Left lung (tissue), 10 donors: ENCODE results near the gene CSNK1E. TPM values are rescaled to one million over a fixed set of nuclear protein-coding genes. Genes with fewer than 3 reads are reported as not detected.

Source experiments
- ATAC-seq: fragments of 200-7000 bp; cut with Tn5 transposase; one replicate; pipeline ENCODE4 v1.9.1; 2020; ENCODE audit warnings: moderate library complexity
- DNase-seq, 4 donors: peaks; one replicate each; pipeline ENCODE4 v3.0.0-alpha.2; 2013 to 2020
- H3K27ac ChIP-seq, 2 donors: fragments of 200-600 bp; sonication (generic) in 1 of 2; one replicate each; pipeline versions ENCODE4 v1.5.0 to v1.8.0; 2020 to 2021
- H3K27me3 ChIP-seq, 2 donors: fragments of 200-600 bp; sonication (generic) in 1 of 2; one replicate each; pipeline versions ENCODE4 v1.5.0 to v1.8.0; 2020 to 2021
- H3K36me3 ChIP-seq, 2 donors: fragments of 200-600 bp; sonication (generic) in 1 of 2; one replicate each; pipeline versions ENCODE4 v1.5.0 to v1.8.0; 2020 to 2021
- H3K4me1 ChIP-seq, 2 donors: fragments of 200-600 bp; one replicate each; pipeline ENCODE4 v1.8.0; 2021
- H3K4me3 ChIP-seq, 2 donors: fragments of 200-600 bp; sonication (generic) in 1 of 2; one replicate each; pipeline versions ENCODE4 v1.5.0 to v1.8.0; 2020 to 2021; ENCODE audit warnings: mild to moderate bottlenecking in 1 of 2
- H3K9me3 ChIP-seq, 2 donors: fragments of 200-600 bp; sonication (generic) in 1 of 2; one replicate each; pipeline versions ENCODE4 v1.5.0 to v1.8.0; 2020 to 2021
- intact Hi-C, 2 donors: fragments of 100-400 bp; cut with DNase I; formaldehyde crosslinking; loops; one replicate each; pipeline versions ENCODE4 v1.11.2 to v1.14.2; 2022
- polyA plus RNA-seq, 6 donors: library from polyadenylated mRNA; unstranded; fragments of 120-200 nt; gene quantifications; one replicate each; pipeline ENCODE4 v1.2.1, GENCODE V29; 2013; ENCODE audit not compliant: insufficient read length in 6 of 6
- total RNA-seq, 2 donors: library from RNA; stranded (reverse); fragmentation: NEBNext Ultra II Directional; extraction: Animal tissue kit (Norgen Biotek cat#: 25700); gene quantifications; one replicate each; pipeline ENCODE4 v1.2.1, GENCODE V29; 2021
- TF ChIP-seq, protein P1 (sequence below), 2 donors: fragments of 200-600 bp; sonication (generic) in 1 of 2; IDR thresholded peaks; one replicate each; pipeline versions ENCODE4 v1.5.0 to v1.8.0; 2021; ENCODE audit warnings: antibody characterized with exemption in 2 of 2
- donor health status: DM: no; HTN: yes; CAD: no.
- donor health status: DM: no; HTN: no; CAD: no.

Gene CSNK1E
- total and polyA plus RNA-seq, 8 donors = 95.3 to 209 (median 179) TPM

DNA sequence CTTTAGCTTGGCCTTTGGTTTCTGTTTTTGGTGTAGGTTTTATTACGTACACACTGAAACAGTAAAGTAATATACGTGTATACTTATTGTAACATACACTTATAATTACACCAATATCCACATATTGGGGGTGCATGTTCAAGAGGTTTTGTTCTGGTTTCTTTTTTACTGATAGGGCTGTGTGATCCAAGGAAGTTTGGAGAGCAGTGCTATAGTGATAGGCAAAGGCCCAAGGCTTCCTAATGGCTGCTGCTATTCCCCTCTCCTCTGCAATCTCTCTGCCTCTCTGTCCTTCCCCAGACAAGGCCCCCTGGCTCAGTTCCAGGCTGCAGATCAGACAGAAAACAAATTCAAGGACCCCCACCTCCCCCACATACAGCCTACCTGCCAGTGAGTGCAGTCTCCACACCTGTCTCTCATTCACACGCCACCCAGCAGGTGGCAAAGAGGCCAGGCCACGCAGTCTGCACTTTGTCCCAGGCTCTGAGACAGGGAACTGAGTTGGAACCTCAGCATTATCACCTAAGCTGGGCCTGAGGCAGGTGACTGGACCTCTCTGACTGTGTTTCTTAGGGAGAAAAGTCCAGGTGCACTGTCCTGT is 59.5 kb downstream of the CSNK1E start:
- ATAC-seq = no peak
- H3K27ac ChIP-seq = peak overlapping the region; percentile 76 to 84
- DNase-seq = no peak
- intact Hi-C loops = no loop called here
- peaks cover 41 to 69% of the 10 kb centered on the region in 2 donors for H3K4me1 ChIP-seq
- H3K9me3 ChIP-seq = no peaks in the 10 kb centered on the region
- no peaks in the 10 kb centered on the region for H3K36me3 ChIP-seq
- no peaks in the 10 kb centered on the region for H3K27me3 ChIP-seq
- TF ChIP-seq, protein P1, sequence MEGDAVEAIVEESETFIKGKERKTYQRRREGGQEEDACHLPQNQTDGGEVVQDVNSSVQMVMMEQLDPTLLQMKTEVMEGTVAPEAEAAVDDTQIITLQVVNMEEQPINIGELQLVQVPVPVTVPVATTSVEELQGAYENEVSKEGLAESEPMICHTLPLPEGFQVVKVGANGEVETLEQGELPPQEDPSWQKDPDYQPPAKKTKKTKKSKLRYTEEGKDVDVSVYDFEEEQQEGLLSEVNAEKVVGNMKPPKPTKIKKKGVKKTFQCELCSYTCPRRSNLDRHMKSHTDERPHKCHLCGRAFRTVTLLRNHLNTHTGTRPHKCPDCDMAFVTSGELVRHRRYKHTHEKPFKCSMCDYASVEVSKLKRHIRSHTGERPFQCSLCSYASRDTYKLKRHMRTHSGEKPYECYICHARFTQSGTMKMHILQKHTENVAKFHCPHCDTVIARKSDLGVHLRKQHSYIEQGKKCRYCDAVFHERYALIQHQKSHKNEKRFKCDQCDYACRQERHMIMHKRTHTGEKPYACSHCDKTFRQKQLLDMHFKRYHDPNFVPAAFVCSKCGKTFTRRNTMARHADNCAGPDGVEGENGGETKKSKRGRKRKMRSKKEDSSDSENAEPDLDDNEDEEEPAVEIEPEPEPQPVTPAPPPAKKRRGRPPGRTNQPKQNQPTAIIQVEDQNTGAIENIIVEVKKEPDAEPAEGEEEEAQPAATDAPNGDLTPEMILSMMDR (IDR thresholded peaks at IDR 0.05) = no peak
- no peak overlapping the region for H3K4me3 ChIP-seq

DNA sequence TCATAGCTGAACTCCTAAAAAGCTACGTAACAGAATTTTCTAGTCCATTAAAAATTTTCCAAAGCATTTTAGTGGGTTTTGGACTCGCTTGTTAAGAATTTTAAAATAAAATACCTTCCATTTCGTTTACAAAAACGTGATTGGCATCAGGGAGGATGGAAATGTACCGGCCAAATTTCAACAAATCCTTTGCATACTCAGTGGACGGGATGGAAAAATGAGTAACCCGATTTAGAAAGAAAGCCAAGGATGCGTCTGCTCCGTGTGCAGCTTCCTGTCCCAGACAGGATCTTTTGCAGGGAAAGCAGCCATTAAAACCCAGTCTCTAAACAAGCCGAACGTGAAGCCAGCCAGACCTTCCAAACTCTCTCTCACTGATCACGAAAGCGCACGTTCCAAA is 60.1 kb downstream of the CSNK1E start:
- peak; percentile 12 for ATAC-seq
- H3K27ac ChIP-seq = peak overlapping the region; percentile 76 to 84
- TF ChIP-seq, protein P1 (IDR thresholded peaks at IDR 0.05) = no peak
- no peak overlapping the region for H3K4me3 ChIP-seq
- no peaks in the 10 kb centered on the region for H3K27me3 ChIP-seq
- peaks cover 35 to 65% of the 10 kb centered on the region in 2 donors for H3K4me1 ChIP-seq
- no peaks in the 10 kb centered on the region for H3K9me3 ChIP-seq
- intact Hi-C loops = no loop called here
- no peaks in the 10 kb centered on the region for H3K36me3 ChIP-seq
- DNase-seq = no peak

DNA sequence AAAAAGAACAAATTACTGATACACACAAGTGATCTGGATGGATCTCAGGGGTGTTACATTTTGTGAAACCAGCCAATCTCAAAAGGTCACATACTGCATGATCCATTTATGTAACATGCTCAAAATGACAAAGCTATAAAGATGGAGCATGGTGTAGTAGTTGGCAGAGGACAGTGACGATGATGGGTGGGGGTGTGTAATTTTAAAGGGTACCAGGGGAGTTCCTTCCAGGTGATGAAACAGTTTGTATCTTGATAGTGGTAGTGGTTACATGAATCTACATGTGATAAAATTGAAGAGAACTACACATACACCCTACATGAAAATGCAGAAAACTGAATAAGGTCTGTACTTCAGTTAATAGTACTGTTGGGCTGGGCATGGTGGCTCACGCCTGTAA is 61.5 kb downstream of the CSNK1E start:
- Histone ChIP-seq H3K27me3 (no peaks in the 10 kb centered on the region), H3K4me3 (no peak overlapping the region), H3K36me3 (no peaks in the 10 kb centered on the region), H3K9me3 (no peaks in the 10 kb centered on the region), H3K27ac (no peak overlapping the region), H3K4me1 (peaks cover 28 to 59% of the 10 kb centered on the region in 2 donors)
- ATAC-seq (no peak), DNase-seq (no peak)
- intact Hi-C loops = no loop called here
- TF ChIP-seq, protein P1 (IDR thresholded peaks at IDR 0.05) = no peak

DNA sequence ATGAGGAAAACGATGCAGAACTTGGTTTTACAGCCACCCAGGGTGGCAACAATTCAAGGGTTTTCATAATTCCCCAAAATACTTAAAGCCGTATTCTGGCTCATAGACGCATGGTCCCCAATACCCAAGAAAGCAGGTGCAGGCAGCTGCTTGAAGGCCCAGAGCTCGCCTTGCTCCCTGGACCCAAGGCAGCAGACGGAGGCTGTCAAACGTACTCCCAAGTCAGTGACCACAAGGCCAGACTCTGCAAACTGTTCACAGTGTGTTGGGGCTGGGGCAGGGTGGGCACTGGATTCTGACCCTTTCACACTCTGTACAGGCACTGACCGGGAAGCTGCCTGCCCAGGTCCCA is 65.9 kb downstream of the CSNK1E start:
- H3K27ac ChIP-seq = no peak overlapping the region
- H3K36me3 ChIP-seq = peaks cover 0 to 23% of the 10 kb centered on the region in 2 donors
- no peak for ATAC-seq
- H3K4me1 ChIP-seq = peaks cover 5 to 16% of the 10 kb centered on the region in 2 donors
- TF ChIP-seq, protein P1 (IDR thresholded peaks at IDR 0.05) = no peak
- no peak overlapping the region for H3K4me3 ChIP-seq
- no peaks in the 10 kb centered on the region for H3K9me3 ChIP-seq
- H3K27me3 ChIP-seq = no peaks in the 10 kb centered on the region
- DNase-seq = no peak
- intact Hi-C loops = no loop called here

DNA sequence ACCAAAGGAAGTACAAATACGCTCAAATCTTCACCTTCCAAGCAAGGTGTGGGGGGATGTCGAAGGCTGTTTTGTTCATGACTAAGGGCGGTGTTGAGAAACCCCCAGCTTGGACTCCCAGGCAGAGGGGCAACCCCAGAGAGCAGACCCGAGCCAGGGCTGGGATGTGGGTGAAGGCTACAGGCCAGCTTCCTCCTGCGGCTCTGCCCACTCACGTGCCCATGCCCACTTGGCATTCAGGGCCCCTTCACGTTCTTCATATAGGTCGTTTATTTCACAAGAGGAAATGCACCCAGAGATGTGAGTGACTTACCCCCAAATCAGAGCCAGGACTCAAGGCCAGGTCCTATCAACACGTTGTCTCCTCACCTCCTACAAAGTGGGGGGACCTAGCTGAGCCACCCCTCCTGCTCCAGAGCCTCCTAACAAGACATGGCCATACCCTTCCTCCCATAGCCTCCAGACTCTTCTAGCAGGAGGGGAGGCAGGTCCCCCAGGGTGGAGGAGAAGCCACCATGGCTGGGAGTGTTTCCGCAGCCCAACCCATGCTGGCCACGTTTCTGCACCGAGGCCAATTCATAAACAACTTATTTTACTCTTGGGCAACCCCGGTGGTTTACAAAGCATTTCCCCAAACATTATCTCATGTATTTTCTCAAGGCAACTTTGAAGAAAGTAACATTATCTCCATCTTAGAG is 66.4 kb downstream of the CSNK1E start:
- no peaks in the 10 kb centered on the region for H3K9me3 ChIP-seq
- H3K4me1 ChIP-seq = peaks cover 5 to 10% of the 10 kb centered on the region in 2 donors
- no peaks in the 10 kb centered on the region for H3K27me3 ChIP-seq
- intact Hi-C loops = no loop called here
- TF ChIP-seq, protein P1 (IDR thresholded peaks at IDR 0.05) = no peak
- H3K36me3 ChIP-seq = peaks cover 0 to 28% of the 10 kb centered on the region in 2 donors
- no peak for ATAC-seq
- H3K27ac ChIP-seq = no peak overlapping the region
- no peak overlapping the region for H3K4me3 ChIP-seq
- DNase-seq = no peak
